Activated naive CD8-positive, alpha-beta T cell treated with anti-CD3 and anti-CD28 coated beads, Interleukin-2, amount 50 U/mL, for 16 hours (primary cell): ENCODE data around the gene TBX3.

Experiments
- DNase-seq: peaks from one replicate; pipeline ENCODE4 v3.0.0-alpha.2; 2020; ENCODE audit warnings: low read depth, low spot score

Gene TBX3

DNA sequence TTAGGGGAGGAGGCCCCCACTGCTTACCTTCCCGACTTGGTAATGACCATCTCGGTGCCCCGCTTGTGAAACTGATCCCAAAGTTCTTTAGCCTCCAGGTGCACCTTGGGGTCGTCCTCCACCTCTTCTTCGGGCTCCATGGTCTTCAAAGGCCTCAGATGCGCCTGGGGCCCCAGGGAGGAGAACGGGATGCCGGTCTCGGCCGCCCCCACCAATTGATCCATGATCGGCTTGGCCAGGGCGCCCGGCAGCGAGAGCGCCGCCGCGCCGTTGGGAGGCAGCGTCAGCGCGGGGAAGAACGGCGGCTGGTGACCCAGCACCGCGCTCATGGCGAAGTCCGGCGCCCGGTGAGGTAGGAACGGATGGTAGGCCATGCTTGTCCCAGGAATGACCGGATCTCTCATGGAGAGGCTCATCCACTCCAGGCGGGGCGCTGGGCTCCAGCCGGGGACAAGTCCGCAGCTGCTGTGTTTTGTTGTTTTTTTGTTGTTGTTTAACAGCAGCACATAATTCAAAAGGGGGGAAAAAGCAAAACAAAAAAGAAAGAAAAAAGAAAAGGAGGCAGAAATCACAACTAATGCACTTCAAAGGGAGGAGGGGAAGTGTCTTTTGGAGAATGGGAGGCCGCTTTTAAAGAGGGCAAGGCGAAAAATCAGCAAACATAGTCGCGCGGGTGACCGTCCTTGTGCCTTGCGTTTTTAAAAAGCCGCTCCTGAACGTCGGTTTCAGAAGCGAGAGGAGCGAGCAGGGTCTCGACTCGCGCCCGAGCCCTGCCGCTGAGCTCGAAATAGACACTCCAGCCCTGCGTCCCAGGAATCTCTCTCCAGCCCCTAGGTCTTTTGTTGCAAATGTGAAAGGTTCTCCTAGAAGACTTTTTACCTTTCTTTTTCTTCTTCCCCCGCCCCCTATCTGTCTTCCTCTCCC, 928 bp downstream of the TBX3 start:
- DNase-seq = no peak

DNA sequence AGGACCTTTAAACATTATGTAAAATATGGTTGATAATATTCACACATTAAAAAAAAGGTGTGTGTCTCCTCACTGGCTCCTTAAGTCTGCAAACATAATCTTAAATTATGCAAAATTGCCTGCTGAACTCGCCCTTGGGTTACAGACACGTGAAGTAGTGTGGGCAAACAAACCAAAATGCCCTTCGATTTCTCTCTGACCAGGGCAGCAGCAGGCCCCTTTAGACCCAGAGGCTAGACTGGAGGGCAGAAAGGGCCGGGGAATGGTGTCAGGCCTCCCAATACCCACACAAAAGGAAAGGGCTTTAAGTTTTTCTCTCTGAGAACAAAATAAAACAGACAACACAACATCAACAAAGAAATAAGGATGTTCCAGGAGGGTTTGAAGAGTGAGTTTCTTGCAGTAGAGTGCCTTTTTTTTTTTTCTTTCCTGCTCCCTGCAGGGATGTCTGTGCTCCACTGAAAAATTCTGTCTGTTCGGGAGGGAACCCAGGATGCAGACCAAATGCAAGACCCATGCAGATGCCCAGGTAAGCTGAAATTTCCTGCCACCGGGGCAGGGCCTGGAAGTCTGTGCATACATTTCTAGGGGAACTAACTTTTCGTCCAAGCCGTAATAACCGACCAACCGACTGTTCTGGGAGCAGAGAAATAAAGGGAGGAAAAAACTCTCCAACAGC, 1.7 kb downstream of the TBX3 start:
- no peak for DNase-seq

DNA sequence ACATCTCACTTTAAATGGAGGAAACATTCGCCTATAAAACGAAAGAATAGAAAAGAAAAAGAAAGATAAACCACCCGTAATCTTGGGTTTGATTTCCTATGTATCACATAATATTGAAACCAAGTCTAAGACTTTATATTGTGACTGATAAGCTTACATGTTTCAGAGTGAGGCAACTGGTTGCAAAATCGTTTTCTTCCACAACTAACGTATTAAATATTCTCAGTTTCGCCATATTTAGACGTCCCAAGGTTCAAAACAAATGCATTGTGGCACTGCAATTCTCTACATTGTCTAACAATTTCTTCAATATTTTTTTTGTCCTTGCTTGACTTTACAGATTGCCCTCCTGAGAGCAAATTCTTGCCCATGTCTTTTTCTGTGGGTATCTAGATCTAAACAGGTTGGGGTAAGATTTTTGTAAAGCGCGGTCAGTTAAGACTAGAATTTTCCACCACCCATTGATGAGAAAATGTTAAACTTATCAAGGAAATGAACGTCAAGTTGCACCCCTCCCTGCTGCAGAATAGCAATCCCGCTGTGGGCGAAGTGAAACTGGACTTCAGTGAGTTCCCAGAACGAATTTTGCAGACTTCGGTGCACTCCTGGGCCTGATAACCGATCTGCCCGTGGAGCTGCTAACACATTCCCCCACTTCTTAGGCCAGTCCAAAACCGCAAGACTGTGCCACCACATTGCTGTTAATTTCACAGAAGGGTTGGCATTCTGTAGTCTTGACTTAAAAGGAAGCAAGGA, 2.7 kb downstream of the TBX3 start:
- DNase-seq = no peak

DNA sequence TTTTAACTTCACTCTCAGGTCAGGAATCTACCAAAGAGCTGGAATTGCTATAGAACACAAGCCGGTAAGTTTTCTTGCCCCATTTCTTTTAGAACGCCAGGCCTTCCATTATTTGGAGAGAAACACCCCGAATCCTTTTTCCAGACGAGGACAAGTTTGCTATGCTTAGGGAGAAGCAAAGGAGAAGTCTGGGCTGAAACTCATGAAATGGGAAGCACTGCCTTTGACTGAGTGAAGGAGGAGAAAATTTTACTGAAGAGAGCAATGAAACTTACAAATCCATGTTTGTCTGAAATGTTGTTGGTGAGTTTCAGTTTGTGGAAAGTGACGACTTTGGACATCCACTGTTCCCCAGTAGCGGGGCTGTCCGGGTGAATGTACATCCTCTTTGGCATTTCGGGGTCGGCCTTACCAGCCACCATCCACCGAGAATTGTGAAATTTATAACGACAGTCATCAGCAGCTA, 3.3 kb downstream of the TBX3 start:
- no peak for DNase-seq

DNA sequence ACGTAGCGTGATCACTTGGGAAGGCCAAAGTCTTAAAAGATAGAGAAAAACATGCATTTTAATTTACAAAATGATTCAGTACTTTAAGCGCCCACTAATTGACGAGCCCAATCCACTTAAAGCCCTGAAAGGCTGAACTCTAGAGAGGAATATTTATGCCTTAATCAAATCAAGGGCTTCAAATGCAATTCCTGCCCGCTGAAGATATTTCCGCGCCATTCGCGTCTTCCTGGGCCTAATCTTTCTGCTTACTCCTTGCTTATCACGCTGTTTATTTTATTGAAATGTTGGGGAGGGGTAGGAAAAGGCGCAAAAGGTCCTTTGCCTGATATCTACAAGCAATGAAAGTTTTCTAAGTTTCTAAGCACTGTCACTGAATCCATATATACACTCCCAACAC, 4.0 kb downstream of the TBX3 start:
- no peak for DNase-seq

DNA sequence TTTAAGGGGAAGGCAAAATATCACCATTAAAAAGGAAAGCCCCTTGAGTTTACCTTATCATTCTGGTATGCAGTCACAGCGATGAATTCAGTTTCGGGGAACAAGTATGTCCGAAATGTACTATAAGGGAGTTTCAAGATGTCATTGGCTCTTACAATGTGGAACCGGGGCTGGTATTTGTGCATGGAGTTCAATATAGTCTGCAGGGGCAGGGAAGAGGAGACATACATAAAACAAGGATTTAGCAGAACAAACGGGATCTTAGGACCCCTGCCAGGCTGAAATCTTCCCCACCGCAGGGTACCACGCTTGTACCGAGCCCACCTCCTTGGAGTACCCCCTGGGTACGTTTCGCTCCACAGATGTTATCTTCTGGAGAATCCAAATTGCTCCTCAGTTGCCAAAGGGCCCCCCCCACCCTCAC, 4.5 kb downstream of the TBX3 start:
- no peak for DNase-seq

DNA sequence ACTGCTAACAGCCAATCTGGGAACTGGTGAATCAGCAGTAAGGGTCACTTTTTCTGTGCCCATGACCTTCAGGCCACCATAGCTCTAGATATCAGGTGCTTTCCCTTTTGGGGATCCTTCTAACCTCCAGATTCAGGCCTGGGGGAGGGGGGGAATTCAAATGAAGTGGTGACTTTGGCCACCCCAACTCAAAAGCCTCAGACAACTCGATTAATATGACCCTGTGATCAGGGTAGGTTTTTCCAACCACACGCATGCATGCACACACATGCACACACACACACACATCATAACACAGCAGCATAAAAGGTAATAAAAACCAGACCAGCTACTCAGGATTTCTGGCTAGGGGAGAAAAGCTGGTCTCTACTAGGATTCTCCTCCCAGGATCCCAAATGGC, 5.3 kb downstream of the TBX3 start:
- DNase-seq = no peak

DNA sequence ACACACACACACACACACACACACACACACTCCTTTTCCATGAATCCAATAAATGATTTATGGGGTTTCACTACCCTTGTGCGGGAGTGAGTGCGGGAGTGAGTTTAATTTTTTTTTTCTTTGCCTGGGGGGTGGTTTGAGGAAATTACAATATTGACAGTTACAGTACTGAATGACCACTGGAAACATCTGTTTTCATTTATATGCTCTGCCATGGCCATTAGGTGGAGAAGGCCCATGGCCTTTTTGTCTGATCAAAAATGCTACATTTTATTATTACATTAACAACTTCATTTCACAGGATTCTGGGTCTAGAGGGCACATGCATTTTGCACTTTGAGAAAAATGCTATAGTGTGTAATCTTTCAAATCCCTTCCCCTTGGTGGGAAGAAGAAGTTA, 5.9 kb downstream of the TBX3 start:
- no peak for DNase-seq

DNA sequence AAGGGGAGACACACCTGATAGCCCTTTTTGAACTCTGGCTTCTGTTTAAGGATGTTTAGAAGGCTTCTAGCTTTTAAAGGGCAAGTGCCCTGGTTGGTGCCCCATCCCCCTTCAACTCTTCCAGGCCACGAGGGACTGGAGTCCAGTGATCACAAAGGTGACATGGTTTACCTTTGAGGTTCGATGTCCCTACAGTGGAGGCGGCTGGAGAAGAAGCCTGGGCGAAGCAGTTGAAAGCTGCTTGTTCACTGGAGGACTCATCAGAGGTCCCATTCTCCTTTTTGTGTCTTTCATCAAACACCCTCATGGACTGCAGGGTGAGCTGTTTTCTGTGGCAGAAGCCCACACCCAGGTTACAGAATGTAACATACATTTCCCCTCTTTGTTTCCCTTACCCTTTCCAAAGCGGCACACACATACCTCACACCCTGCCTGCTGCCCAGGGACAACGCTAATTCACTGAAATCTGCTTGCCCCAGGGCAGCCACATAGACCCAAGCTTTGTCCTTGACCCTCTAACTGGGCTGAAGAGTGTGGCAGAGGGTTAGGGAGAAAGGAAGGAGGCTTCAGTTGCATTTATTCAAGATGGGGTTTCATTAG, 7.7 kb downstream of the TBX3 start:
- DNase-seq = no peak

DNA sequence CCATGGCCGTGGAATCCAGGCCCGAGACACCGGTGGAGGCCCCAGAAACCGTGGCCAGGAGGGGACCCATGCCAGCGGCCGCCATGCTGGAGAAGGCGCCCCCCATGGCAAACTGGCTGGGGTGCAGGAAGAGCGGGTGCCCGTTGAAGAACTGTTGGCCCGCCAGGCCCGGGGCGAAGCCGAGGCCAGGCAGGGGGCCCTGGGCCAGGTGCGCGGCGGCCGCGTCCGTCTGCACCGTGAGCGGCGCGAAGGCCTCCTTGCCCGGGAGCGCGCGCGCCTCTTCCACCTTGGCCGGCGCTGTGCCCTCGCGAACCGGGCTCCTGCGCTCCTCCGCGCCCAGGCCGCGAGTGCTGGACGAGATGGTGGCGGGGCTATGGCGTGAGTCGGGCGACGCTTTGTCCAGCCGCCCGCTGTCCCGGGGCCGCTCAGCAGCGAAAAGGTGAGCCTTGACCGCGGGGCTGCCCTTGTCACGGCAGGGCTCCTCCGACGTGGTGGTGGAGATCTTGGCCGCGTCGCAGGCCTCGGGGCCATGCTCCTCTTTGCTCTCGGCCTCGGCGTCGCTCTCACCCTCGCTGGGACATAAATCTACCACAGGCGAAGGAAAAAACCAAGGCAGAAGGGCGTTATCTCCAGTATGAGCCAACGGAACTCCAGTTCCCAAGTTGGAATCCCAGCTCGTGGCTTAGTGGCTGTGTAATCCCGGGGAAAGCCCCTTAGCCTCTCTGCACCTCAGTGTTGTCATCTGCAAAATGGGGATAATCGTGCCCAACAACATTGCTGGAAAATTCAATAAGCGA, 9.5 kb downstream of the TBX3 start:
- DNase-seq = no peak

DNA sequence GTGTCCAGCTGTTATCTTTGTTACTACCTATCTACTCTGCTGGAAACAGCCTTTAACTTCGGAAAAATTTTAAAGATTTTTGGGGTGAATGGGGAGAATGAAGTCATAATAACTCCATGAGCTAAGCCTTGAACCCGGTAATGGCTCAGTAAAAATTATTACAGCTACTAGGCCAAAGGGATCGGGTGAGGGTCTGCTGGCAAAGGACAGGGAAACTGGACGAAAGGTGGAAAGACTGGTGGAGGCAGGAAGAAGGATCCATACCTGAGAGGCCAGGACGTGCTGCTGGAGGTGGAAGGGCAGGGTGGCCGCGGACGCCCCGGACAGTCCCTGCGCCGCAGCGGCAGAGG, 10.1 kb downstream of the TBX3 start:
- no peak for DNase-seq

DNA sequence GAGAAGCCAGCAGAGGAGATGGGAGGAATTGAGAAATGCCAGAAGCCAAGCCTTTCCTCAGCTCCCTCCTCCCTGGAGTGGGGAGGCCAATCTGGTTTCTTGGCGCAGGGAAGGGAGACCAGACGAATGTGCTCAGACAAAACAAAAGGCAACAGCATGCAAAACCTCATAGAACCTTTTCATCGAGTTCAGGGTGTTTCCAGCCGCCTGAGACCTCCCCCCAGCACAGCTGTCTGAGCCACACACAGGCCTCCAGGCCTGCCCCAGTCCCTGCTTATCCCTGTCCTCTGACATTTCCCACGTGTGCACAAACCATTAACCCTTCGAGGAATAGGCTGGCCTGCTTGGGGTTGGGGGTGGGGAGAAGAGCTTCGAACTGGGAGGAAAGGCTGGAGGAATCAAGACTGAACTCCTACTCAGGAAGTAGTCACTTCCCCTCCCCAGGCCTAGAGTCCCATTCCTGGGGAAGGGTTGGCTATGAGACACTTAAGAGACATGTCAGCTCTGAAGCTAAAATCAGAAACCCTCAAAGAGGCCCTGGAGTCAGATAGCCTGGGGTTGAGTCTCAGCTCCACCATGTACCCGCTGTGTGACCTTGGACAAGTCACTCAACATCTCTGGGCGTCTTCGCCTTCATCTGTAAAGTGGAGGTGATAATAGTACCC, 10.7 kb downstream of the TBX3 start:
- no peak for DNase-seq

DNA sequence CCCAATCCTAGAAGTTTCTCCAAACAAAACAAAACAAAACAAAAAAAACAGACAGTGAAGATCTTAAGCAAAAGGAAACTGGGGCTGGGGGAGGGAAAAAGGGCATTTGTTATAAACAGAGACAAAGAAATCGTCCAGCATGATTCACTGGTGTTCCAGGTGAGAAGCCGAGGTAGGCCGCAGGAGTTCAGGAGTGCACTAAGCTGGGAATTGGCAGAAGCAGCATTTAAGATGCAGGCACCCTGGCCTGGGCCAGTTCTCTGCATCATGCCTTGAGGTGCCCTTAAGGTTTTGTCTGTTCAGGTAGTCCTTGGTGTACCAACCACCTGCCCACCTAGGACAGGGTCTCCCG, 11.2 kb downstream of the TBX3 start:
- no peak for DNase-seq

DNA sequence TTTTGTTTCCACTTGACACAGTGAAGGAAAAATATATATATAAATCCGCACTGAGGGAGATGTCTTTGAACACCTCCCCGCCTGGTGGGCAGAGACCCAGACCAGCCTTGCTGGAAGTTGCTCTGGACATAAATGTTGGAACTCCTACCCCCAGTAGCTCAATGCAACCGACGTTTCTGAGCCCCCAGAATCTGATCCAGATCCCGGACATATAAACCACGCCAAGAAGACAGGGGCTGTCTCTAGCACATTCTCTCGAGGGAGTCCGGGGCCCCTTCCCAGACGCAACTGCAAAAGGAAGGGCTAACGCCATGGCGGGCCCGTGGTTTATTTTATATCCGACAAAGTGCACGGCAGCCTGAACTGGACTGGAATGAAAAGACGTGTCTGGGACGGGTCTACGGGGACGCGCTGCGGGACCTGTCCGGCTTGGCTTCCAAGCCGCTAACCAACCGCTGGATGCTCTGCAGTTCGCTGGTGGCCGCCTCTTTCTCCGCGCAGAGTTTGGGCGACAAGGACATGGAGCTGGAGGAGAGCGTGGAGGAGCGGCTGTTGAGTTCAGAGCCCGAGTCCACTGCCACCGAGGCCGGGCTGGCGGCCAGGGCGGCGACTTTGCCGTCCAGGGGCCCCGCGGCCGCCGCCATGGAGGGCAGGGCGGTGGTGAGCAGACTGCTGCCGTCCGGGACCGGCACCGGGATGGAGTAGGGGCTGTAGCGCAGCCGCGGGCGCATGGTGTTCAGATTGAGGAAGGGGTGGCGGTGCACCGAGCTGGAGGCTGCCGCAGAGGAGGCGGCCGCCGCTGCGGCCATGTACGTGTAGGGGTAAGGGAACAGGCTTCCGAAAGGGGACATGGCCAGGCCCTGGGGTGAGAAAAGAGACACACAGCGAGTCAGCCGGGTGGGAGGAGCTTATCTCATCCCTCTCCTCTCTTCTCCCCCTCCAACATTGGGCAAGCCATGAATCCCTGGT, 12.2 kb downstream of the TBX3 start:
- DNase-seq = no peak

DNA sequence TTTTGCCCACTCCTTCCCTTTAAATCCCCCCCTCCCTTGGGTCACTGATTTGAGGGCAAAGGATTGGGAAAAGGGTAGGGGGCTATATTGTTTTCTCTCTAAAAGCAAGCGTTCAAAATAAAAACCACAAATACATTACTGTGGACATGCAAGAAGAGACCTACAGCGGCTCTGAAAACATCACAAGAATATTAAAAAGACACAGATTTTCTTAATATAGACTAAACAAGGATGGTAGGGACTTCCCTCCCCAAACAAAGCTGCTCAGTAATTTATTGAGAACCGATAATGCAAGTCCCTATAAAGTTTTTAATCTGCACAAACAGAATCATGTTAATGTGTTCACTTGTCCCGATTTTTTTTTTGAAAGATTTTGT, 12.9 kb downstream of the TBX3 start:
- DNase-seq = no peak

DNA sequence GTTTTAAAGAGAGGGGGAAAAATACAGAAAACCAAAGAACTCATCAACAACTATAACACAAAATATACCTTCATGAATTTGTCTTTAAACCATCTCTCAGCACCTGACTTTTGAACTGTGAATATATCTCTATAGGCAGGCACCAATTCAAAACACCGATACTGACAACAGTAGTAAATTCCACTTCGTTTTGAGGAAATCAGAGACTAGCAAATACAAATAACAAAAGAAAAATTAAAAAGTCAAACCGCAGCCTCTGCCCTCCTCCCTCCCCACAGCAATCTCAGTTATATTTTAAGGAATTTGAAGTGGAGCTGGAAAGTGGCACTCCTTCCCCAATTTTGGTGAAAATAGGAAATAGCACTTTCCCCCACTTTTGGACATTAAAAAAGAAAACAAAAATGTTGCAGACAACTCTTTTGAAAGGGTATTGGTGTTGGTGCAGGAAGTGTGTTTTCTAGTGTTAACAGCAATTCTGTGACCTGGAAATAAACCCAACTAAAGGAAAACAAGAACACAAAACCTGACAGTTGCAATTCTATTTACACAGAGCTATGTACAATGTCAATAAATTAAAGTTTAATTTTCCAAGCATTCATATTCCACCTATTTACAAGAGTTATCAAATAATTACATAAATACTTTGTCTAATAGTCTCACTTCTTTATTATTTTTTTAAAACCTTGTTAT, 13.5 kb downstream of the TBX3 start:
- no peak for DNase-seq

DNA sequence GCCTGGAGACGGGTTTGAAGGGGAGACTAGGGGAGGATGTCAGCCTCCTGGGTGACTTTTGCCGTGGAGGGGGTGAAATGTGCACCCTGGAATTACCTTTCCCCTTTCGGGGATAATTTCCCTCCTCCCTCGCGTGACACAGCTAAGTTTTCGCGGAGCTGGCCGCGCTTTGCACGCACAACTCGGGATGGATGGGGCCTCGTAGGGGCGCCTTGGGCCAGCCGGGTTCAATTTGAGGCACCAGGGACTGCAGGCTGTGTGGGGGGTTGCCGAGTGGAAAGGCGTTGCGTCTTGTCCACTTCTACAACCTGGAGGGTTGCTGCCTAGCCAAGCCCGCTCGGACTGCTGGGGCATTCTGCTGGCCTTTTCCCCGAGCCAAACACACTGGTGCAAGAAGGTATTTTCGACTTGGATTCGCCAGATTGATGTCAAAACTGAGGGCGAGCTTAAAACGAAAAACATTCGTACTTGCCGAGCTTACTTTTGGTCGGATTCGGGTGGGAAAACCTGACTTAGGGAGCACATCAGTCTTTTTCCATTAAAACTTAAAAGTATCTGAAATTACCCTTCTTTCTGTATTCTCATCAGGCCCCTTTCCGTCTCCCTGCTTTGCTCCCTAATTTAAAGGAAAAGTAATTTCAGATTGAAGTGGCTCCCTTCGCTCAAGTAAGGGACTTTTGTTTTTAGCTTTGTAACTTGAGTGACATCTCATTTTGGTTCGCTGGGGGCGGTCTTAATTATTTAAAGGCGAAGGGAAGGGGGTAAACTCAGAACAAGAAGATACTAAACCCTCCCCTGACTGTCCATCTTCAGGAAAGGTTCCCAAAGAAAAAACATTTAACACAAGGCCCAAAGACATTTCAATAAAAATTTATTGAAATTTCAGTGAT, 14.3 kb downstream of the TBX3 start:
- DNase-seq = no peak

DNA sequence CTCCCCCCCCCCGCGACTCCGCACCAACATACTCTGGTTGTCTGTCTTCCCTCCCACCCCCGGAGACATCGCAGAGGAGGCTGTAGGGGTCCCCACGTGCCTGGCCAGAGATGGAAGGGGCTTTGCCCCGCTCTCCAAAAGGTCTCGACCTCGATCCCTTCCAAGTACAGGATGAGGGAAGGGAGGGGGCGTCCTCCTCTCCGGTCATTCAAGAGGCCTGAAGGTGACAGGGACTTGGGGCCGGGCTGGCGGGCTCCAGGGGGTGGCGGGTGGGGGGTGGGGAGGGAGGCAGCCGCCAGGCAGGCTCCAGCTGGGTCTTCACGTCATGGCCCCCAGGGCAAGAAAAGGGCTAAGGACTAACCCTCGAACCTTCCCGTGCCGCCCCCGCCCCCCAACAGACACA, 15.1 kb downstream of the TBX3 start:
- DNase-seq = no peak
